HG03457 (cell line): ENCODE measurements around the gene GCFC2.

Experiments used
- ATAC-seq: cut with Tn5 transposase; IDR thresholded peaks from one replicate; pipeline ENCODE4 v1.9.1; 2021; ENCODE audit warnings: moderate number of reproducible peaks; ENCODE audit not compliant: unreplicated experiment

GCFC2 gene

DNA sequence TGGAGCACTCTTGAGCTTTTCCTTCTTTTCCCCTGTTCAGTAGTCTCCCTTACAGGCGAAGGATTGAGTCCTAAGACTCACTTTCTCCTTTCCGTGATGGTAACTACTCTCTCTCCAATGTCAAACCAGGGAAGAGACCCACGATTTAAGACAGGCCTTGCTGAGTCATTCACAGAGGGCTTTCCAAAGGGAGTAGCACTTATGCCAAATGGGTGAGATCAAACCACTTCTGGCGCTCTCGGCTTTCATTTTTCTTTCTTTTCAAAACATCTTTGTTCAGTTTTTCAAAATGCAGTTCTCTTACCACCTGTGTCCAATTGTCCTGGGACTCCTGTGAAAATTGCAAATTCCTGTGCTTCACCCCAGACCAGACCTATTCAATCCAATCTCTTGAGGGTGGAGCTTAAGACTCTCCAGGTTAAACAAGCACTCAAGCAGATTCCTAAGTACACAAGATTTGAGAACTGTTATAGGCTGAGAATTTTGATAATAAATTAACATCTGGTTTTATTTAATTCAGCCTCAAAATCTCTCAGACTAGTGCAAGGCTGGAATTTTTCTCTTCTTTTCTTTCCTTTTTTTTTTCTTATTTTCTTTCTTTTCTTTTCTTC, 78.5 kb downstream of the GCFC2 start:
- ATAC-seq: no peak

DNA sequence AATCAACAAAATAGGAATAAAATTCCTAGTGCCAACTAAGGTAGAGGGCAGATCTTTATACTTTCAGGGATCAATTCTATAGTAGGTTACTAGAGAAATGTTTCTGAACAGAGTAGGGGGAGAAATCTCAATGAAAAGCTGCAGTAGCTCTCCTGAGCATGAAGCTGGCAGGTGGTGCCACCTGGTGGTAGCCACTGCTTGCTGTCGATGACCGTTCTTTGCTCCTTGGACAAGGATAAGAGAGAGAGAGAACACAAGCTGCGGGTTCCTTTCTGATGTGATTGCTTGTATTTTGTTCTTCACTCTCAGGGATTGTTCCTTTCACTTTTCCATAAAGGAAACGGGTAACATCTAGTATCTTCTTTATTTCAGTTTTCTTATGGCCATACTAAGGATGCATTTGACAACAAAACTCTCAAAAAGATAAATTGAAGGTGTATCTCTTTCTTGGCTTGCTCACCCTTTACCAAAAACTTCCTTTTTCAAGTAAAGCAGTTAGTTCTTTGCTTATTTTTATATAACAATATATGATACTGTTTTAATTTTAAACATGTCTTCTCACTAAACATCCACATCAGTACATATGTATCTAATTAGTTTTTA, 82.7 kb downstream of the GCFC2 start:
- ATAC-seq: no peak

DNA sequence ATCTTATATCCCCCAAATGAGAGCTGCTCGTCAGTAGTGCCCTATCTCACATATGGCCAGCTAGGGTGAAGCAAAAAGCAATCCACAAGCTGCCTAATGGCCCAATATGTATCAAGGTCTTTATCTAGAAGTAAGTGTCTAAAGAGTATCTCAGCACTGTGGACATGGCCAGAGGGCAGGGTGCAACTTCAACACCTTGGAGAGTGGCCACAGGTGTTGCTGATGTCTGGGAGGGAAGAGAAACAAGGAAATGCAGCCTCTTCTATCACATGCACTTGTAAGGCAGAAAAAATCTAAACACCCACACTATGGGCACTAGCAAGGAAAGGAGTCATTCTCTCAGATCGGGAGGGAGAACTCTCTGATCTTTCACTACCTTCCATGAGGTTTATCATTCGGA, 87.8 kb downstream of the GCFC2 start:
- ATAC-seq: no peak

DNA sequence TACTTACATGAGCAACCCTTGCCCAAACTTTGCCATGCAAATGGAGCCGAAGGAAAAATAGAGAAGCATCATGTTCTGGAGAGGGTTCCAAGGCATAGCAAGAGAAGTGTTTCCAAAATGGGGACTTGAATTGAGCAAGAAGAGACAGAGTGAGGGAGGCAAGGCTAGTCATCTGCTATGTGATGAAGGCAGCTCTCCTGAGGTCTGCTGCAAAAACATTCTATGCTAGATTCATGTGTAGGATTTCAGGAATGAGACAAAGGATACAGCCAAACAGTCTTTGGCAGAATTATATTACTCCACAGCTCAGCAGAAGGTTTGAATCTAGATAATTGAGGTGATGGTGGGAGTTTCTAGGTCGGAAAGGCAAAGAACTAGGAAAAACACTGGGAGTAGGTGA, 88.2 kb downstream of the GCFC2 start:
- ATAC-seq: no peak

DNA sequence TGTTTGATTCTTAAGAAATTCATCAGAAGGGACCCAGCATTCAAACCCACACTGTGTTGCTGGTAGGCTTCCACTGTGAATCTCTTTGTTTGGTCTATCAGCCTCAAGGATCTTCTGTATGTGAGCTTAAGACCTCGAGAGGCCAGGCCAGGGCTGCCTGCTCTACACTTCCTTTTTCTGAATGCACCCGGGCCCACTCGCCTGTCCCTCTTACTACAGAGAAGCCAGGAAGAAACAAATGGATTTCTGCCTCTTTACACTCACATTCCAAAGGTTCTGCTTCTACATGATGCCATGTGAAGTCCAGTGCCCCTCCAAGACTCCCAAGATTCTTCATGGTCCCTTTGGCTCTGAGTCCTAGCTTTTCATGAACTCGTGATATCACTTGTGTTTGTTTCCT, 89.5 kb downstream of the GCFC2 start:
- ATAC-seq: no peak

DNA sequence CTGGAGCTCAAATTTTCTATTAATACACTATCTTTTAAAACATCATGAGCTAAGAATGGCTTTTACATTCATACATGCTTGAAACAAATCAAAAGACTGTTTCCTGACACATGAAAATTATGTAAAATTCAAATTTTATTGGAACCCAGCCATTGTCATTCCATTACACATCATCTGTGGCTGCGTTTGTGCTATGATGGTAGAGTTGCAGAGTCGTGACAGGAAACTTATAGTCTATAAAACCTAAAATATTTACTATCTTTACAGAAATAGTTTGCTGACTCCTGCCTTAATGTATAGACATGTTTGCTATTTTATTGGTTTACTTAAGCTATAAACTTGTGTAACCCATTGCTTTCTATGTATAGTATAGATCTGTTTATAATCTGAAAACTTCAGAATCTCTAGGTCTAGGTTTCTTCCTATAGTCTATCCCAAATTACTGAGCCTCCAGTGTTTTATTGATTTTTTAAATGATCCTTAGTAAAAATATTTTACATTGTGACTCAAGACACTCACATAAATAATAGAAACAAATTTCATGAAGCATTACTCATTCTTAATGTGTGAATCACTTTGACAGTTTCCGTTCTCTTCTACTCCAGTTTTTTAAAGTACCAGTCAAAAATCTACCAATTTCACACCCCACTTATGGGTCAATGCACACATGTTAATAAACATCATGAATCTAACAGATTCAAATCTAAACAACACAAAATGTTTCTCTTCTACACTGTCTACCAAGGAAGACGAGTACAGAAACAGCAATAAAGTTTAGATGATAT, 90.6 kb downstream of the GCFC2 start:
- no peak for ATAC-seq

DNA sequence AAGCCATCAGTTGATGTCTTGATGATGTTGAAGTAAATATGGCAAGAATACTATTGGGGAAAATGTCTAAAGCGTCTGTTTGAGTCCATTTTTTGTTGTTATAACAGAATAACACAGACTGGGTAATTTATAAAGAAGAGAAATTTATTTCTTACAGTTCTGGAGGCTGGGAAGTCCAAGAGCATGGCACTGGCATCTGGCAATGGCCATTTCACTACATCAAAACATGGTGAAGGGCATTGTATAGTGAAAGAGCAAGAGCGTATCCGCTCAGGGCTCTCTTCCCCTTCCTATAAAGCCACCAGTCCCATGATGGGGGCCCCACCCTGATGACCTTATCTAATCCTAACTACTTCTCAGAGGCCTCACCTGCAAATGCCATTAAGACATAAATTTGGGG, 93.8 kb downstream of the GCFC2 start:
- no peak for ATAC-seq

DNA sequence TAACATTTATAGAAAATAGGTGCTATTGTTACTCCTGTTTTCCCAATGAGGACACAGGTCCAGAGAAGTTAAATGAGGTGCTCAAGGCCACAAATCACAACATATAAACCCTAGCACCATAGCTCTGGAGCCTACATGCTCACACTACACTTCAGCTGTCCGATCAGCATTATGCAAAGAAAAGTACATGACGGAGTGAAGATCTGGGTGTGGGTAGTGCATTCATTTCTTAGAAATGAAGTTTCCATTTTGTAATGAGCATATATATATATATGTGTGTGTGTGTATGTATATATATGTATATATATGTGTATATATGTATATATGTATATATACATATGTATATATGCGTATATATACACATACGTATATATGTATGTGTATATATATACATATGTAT, 94.3 kb downstream of the GCFC2 start:
- no peak for ATAC-seq

DNA sequence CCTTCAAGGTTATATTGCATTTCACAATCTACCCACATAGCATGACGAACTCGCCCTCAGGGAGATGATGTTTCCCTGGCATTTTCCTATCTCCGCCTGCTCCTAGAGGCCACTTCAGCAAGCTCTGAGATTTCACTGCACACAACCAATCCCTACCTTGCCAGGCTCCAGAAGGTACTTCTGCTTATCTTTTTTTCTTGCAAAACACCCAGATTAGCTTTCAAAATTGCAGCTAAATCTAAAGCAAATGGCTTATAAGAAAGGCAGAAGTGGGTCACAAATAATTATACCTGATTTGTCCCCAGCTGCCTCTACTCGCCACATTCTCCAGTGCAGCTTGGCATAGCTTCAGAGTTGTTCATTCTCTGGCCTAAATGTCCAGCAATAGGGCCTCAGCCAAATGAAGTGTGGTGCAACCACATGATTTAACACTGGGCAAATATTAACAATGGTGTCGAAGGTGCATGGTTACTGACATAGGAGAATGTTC, 96.5 kb downstream of the GCFC2 start:
- ATAC-seq: no peak

DNA sequence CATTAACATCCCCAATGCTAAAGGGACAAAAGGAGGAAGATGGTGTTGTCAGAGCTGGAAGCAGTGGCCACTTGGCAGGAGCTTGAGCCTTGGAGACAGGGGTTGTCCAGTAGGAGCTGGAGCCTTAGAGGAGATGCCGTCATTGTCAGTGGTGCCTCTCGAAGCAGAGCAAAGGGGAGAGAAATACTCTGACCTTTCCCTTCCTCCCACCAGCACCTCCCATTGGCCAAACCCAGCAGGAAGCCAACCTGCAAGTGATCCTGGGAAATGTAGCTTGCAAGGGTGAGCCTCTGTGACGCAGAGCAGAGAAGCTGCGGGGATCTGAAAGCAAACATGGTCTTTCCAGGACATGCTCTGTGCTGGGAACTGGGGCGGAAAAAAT, 97.9 kb downstream of the GCFC2 start:
- ATAC-seq: no peak
